Common myeloid progenitor, CD34-positive (primary cell): ENCODE results near the gene PNMA6E.

Experiments used
- CTCF ChIA-PET: fragments of 350-600 bp; sonication (Branson Sonifier 250); formaldehyde crosslinking; loops from one replicate; lab custom pipeline; 2021; ENCODE audit warnings: antibody characterized with exemption; lab: Charles Lee
- POLR2A ChIA-PET: fragments of 350-600 bp; sonication (Branson Sonifier 250); formaldehyde crosslinking; loops from one replicate; lab custom pipeline; 2021; ENCODE audit warnings: antibody characterized with exemption; lab: Charles Lee
- DNase-seq, 3 donors: peaks; one replicate each; pipeline versions ENCODE4 v3.0.0 to v3.0.0-alpha.2; 2013
- H3K27ac ChIP-seq, 2 experiments: 1 replicate in 1 of 2; 2 replicates in 1 of 2; pipeline ENCODE4 v1.7.0; 2013; ENCODE audit warnings: inconsistent platforms in 2 of 2, low read length in 2 of 2, mild to moderate bottlenecking in 2 of 2, low read depth in 1 of 2, moderate library complexity in 1 of 2; ENCODE audit not compliant: severe bottlenecking in 2 of 2, insufficient read depth in 1 of 2, poor library complexity in 1 of 2
- H3K27me3 ChIP-seq, 5 experiments: replicated peaks in 2 of 5; 1 replicate in 3 of 5; 2 replicates in 2 of 5; pipeline versions ENCODE4 v1.6.1 to v1.7.0; 2013; ENCODE audit warnings: low read length in 4 of 5, mild to moderate bottlenecking in 2 of 5, moderate library complexity in 2 of 5, inconsistent platforms in 1 of 5; ENCODE audit not compliant: insufficient read depth in 5 of 5, control insufficient read depth in 4 of 5
- H3K36me3 ChIP-seq, 4 experiments: 1 replicate in 2 of 4; 2 replicates in 2 of 4; pipeline versions ENCODE4 v1.6.1 to v1.7.0; 2013; ENCODE audit warnings: low read length in 3 of 4, control low read depth in 1 of 4, mild to moderate bottlenecking in 1 of 4; ENCODE audit not compliant: control insufficient read depth in 4 of 4, insufficient read depth in 4 of 4
- H3K4me1 ChIP-seq, 4 experiments: 1 replicate in 3 of 4; 2 replicates in 1 of 4; pipeline versions ENCODE4 v1.6.1 to v1.7.1; 2013; ENCODE audit warnings: low read length in 3 of 4, mild to moderate bottlenecking in 3 of 4, control low read depth in 1 of 4, inconsistent platforms in 1 of 4, moderate library complexity in 1 of 4; ENCODE audit not compliant: control insufficient read depth in 4 of 4, insufficient read depth in 4 of 4; ENCODE audit errors: control extremely low read depth in 1 of 4
- H3K4me3 ChIP-seq, 7 experiments: 1 replicate in 4 of 7; 2 replicates in 3 of 7; pipeline versions ENCODE4 v1.5.1 to v1.7.0; 2013; ENCODE audit warnings: mild to moderate bottlenecking in 7 of 7, low read length in 6 of 7, moderate library complexity in 6 of 7, inconsistent platforms in 2 of 7, low read depth in 2 of 7, control low read depth in 1 of 7; ENCODE audit not compliant: insufficient read depth in 4 of 7, control insufficient read depth in 1 of 7; ENCODE audit errors: extremely low read depth in 1 of 7
- H3K9me3 ChIP-seq, 5 experiments: 1 replicate in 4 of 5; 2 replicates in 1 of 5; pipeline versions ENCODE4 v1.6.1 to v1.7.1; 2013; ENCODE audit warnings: low read length in 4 of 5, mild to moderate bottlenecking in 2 of 5, inconsistent platforms in 1 of 5, low read depth in 1 of 5, moderate library complexity in 1 of 5; ENCODE audit not compliant: control insufficient read depth in 4 of 5, insufficient read depth in 2 of 5; ENCODE audit errors: control extremely low read depth in 1 of 5
- WGBS: methylation state at CpG from one replicate; pipeline ENCODE4 v1.1.5; 2013; ENCODE audit not compliant: insufficient coverage; 5-methylcytosine and 5-hydroxymethylcytosine counted together

Gene PNMA6E

DNA sequence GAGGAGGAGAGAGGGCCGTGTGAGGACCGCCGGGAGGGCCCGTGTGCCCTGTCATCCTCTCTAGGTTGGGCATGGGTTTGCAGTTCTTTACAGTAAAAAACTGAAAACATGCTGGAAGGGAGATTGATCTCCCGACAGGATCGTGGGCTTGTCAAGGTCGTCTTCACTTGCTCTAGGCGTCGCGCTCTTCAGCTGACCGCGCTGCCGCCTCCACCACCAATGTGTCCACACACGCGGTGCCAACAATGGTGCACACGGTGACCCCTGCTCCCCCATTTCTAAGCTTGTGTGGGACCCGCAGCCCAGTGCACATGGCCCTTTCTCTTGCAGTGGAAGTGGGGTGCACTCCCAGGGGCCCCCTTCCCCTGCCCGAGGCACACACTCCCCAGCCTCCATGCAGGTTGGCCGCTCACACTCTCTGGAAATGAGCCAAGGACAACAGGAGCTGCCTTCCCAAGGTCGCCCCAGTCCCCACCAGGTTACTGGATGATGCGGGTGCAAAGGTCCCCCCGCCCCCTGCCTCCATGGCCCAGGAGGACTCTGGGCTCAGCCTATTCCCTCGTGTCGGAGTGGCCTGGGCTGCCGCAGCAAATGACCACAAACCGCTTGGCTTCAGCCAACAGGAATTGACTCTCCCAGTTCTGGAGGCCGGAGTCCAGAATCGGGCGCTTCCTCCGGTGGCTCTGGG, 8.4 kb upstream of the PNMA6E start:
- ChIA-PET POLR2A (no interaction called here), CTCF (no interaction called here)
- H3K27ac ChIP-seq, result no peak overlapping the region

DNA sequence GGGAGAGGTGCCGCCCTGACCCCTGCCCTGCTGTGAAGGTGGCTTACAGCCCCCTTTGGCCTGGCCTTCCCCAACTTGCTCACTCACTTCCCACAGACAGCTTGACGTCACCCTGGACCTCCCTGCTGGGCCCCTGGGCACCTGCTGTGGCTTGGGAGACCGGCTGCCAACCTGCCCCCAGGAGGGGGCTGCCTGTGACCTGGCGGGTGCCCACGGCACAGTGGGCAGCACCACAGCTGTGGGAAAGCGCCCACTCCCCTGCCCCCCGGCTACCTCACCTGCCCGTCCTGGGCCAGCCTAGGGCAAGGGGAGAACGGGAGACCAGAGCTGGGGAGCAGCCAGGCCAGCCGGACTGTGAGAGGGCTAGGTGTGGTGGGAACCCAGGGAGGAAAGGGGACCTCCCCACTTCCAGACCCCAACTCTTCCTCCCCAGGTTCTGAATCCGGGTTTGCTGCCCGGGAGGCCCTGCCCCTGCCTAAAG, 7.8 kb upstream of the PNMA6E start:
- no peak for DNase-seq
- peaks cover 2 to 22% (median 13%) of the 10 kb centered on the region in 4 experiments for H3K4me1 ChIP-seq
- no peaks in the 10 kb centered on the region for H3K36me3 ChIP-seq
- ChIA-PET CTCF (no interaction called here), POLR2A (no interaction called here)
- H3K27me3 ChIP-seq, result peaks cover 0 to 9% (median 0%) of the 10 kb centered on the region in 5 experiments
- no peak overlapping the region for H3K4me3 ChIP-seq
- no peak overlapping the region for H3K27ac ChIP-seq
- WGBS, result 75% methylated on average over 2 of the region's 12 CpGs
- H3K9me3 ChIP-seq, result no peaks in the 10 kb centered on the region

More for the DNA sequence above, 8.4 kb upstream of the PNMA6E start:
- H3K4me1 ChIP-seq, result peaks cover 2 to 22% (median 13%) of the 10 kb centered on the region in 4 experiments
- H3K9me3 ChIP-seq, result no peaks in the 10 kb centered on the region
- no peak overlapping the region for H3K4me3 ChIP-seq
- no peak for DNase-seq
- H3K36me3 ChIP-seq, result no peaks in the 10 kb centered on the region
- 99% methylated on average over 19 of the region's 30 CpGs for WGBS
- peaks cover 0 to 9% (median 0%) of the 10 kb centered on the region in 5 experiments for H3K27me3 ChIP-seq

DNA sequence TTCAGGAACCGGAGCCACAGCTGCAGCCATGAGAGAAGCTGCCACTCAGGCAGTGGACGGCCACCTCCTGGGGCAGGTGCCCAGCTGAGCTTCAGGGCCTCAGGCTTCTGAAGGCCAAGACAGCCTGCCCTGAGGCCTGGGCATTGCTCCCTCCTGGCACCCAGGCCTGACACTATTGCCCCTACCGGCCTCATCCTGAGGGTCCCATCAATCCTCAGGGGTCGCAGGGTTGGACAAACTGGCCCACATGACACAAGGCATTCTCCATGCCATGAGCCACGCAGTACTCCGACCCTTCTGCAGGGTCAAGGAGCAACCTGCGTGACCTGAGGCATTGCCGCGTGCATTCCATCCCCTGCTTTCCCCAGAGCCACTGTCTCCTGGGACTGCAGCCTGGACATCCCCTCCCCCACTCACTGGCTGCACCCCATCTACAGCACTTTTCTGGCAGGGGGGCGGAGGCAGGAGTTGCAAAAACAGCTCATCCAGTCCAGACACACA, 7.1 kb upstream of the PNMA6E start:
- H3K27me3 ChIP-seq, result peaks cover 0 to 11% (median 0%) of the 10 kb centered on the region in 5 experiments
- H3K4me3 ChIP-seq, result no peak overlapping the region
- H3K36me3 ChIP-seq, result no peaks in the 10 kb centered on the region
- POLR2A ChIA-PET, result no interaction called here
- CTCF ChIA-PET, result no interaction called here
- DNase-seq, result no peak
- H3K9me3 ChIP-seq, result no peaks in the 10 kb centered on the region
- WGBS, result 86% methylated on average over 8 of the region's 10 CpGs
- no peak overlapping the region for H3K27ac ChIP-seq
- peaks cover 2 to 22% (median 13%) of the 10 kb centered on the region in 4 experiments for H3K4me1 ChIP-seq

DNA sequence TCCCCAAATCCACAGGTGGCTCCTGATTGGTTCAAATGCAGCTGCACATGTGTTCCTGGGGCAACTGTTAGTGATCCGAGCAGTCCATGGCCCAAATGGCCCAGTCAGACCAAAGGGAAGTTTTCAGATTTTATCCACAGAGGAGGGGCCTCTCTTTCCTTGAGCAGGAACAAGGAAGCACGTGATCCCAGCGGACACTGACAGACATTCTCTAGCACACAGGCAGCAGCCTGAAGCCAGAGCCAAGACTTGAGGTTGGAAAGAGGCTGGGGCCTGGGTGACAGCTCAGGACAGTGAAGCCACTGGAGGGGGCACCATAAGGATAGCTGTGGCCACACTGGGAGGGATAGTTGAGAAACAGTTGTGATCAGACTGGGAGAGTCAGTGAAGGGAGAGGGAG, 6.6 kb upstream of the PNMA6E start:
- H3K27me3 ChIP-seq, result peaks cover 0 to 13% (median 0%) of the 10 kb centered on the region in 5 experiments
- H3K4me1 ChIP-seq, result peaks cover 2 to 18% (median 13%) of the 10 kb centered on the region in 4 experiments
- no peaks in the 10 kb centered on the region for H3K9me3 ChIP-seq
- no peak overlapping the region for H3K4me3 ChIP-seq
- no peaks in the 10 kb centered on the region for H3K36me3 ChIP-seq
- WGBS, result 100% methylated on average over 1 of the region's 3 CpGs
- DNase-seq, result no peak
- CTCF ChIA-PET, result interaction anchor here (1.2 kb wide), 1 partner anchor 375 kb away, joined by 3 read pairs; no protein-coding TSS in a partner anchor
- POLR2A ChIA-PET, result interaction anchor here (0.6 kb wide), 1 partner anchor 26 kb away, joined by 3 read pairs; no protein-coding TSS in a partner anchor
- no peak overlapping the region for H3K27ac ChIP-seq

DNA sequence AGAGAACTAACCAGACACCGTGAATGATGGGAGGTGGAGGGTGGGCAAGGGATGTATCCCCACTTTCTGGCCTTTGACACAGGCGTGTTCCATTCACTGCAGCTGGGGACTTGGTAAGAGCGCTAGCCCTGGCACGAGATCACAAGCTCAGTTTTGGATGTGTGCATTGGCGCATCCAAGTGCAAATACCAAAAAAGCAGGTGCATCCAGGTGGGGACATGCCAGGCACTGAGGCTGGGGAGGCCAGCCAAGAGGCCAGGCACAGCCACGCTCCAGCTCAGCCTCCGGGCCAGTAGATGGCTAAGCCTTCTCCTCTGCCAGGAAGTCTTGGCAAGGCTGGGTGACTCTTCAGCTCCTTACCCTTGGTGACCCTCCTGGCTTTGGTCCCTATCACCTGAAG, 5.8 kb upstream of the PNMA6E start:
- WGBS, result 88% methylated on average over 7 of the region's 7 CpGs
- H3K4me3 ChIP-seq, result no peak overlapping the region
- DNase-seq, result no peak

DNA sequence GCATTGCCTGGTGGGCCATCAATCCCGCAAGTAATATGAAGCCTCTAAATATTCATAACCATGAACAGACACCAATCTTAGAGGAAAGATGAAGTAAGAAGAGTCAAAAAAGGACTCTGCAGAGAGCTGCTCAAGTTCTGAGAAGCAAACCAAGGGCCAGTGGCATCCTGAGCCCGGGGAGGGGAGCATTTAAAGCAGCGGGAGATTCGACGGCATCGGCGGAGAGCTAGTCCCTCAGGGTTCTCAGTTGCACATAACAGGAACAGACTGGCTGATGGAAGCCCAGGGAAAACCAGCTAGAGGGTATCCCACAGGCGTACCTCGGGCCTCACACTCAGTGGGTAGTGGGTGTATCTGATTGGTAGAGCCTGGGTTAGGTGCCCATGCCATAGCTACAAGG, 4.9 kb upstream of the PNMA6E start:
- no peak for DNase-seq
- ChIA-PET POLR2A (no interaction called here), CTCF (interaction anchor here (1.6 kb wide), 1 partner anchor 9 kb away, joined by 11 read pairs; no protein-coding TSS in a partner anchor)
- H3K4me1 ChIP-seq, result peaks cover 0 to 7% (median 2%) of the 10 kb centered on the region in 4 experiments
- peaks cover 0 to 3% (median 0%) of the 10 kb centered on the region in 5 experiments for H3K9me3 ChIP-seq
- no peak overlapping the region for H3K27ac ChIP-seq
- no peaks in the 10 kb centered on the region for H3K36me3 ChIP-seq
- H3K4me3 ChIP-seq, result no peak overlapping the region
- 91% methylated on average over 7 of the region's 9 CpGs for WGBS
- H3K27me3 ChIP-seq, result peaks cover 0 to 11% (median 0%) of the 10 kb centered on the region in 5 experiments

More for the DNA sequence above, 5.8 kb upstream of the PNMA6E start:
- Histone ChIP-seq H3K4me1 (peaks cover 0 to 11% (median 7%) of the 10 kb centered on the region in 4 experiments), H3K27me3 (peaks cover 0 to 13% (median 0%) of the 10 kb centered on the region in 5 experiments), H3K36me3 (no peaks in the 10 kb centered on the region), H3K9me3 (no peaks in the 10 kb centered on the region), H3K27ac (no peak overlapping the region)
- CTCF ChIA-PET, result interaction anchor here (1.2 to 1.6 kb wide), 2 partner anchors 10 to 374 kb away, joined by 3 to 11 read pairs; no protein-coding TSS in a partner anchor
- POLR2A ChIA-PET, result no interaction called here

DNA sequence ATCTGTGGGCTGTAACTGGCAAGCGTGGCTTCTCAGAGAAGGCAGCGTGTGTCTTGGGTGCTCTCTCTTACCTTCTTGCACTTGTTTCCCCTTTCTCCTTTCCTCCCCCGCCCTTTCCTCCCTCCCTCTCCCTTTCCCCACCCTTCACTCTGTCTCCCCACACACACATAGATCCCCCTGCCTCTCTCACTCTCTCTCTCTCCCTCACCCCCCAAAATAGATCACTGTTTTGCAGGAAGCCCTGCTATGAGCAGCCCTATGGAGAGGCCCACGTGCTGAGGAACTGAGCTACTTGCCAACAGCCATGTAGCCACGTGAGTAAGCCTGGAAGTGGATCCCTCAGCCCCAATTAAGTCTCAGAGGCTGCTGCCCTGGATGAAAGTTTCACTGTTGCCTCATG, 4.3 kb upstream of the PNMA6E start:
- Histone ChIP-seq H3K4me1 (peaks cover 0 to 7% (median 2%) of the 10 kb centered on the region in 4 experiments), H3K36me3 (no peaks in the 10 kb centered on the region), H3K4me3 (no peak overlapping the region), H3K27me3 (peaks cover 0 to 8% (median 0%) of the 10 kb centered on the region in 5 experiments), H3K27ac (no peak overlapping the region), H3K9me3 (peaks cover 0 to 3% (median 0%) of the 10 kb centered on the region in 5 experiments)
- POLR2A ChIA-PET, result no interaction called here
- WGBS, result 41% methylated on average over 4 of the region's 5 CpGs
- CTCF ChIA-PET, result no interaction called here
- peak in 1 of 3 donors; percentile 19 for DNase-seq
